Fibroblast of lung (primary cell): ENCODE measurements around the gene NUP58.

Source experiments
- EZH2 ChIP-seq: IDR thresholded peaks from 2 replicates; pipeline ENCODE4 v1.5.1; 2012; ENCODE audit warnings: low read length, control low read depth, mild to moderate bottlenecking; ENCODE audit errors: missing control alignments
- TF ChIP-seq, protein P1 (sequence below), 2 donors: IDR thresholded peaks in 1 of 2; conservative IDR thresholded peaks in 1 of 2; 1 replicate in 1 of 2; 2 replicates in 1 of 2; pipeline ENCODE4 v1.5.1; 2011 to 2012; ENCODE audit warnings: low read length in 2 of 2, control low read depth in 1 of 2, inconsistent platforms in 1 of 2, low read depth in 1 of 2, mild to moderate bottlenecking in 1 of 2

DNA sequence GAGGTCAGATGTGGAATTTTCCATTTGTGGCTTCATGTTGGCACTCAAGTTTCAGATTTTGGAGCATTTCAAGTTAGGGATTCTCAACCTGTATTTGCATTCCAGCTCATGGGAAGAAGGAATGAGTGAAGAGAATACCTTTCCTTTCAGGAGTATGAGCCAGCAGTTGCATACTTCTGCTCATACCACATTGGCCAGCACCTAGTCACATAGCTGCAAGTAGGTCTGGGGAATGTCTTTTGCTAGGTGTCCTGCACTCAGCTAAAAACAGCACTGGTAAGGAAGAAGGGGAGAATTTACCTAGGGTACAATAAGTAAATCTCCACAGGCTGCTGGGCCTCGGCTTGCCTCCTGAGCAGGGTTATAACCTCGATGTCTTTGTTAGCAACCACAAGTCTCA is 45.7 kb downstream of the NUP58 start:
- TF ChIP-seq, protein P1, sequence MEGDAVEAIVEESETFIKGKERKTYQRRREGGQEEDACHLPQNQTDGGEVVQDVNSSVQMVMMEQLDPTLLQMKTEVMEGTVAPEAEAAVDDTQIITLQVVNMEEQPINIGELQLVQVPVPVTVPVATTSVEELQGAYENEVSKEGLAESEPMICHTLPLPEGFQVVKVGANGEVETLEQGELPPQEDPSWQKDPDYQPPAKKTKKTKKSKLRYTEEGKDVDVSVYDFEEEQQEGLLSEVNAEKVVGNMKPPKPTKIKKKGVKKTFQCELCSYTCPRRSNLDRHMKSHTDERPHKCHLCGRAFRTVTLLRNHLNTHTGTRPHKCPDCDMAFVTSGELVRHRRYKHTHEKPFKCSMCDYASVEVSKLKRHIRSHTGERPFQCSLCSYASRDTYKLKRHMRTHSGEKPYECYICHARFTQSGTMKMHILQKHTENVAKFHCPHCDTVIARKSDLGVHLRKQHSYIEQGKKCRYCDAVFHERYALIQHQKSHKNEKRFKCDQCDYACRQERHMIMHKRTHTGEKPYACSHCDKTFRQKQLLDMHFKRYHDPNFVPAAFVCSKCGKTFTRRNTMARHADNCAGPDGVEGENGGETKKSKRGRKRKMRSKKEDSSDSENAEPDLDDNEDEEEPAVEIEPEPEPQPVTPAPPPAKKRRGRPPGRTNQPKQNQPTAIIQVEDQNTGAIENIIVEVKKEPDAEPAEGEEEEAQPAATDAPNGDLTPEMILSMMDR (conservative IDR thresholded peaks at IDR 0.05 in 1 of 2, IDR thresholded peaks at IDR 0.05 in 1 of 2; ENCODE audit: low read depth in 1 of 2, low read length in 2 of 2), result no peak
- no peak for TF ChIP-seq EZH2
